K562 (cell line): Measurements from ENCODE around the gene NCAPD2. TPM values are rescaled to one million over a fixed set of nuclear protein-coding genes. Genes with fewer than 3 reads are reported as not detected.

ENCODE experiments used
- ATAC-seq: fragments of 200-7000 bp; cut with Tn5 transposase; 3 replicates; pipeline ENCODE4 v1.9.1; 2020; ENCODE audit warnings: moderate library complexity
- BruUV-seq: library from RNA; stranded (reverse); fragments of 400-500 nt; replicated peaks from 2 replicates; lab custom pipeline; 2021; lab: Mats Ljungman, UMichigan
- CTCF ChIA-PET: fragments of 300-600 bp; formaldehyde crosslinking; extraction: SDS; loops from one replicate; lab custom pipeline; 2021; ENCODE audit warnings: low intra/inter-chr PET ratio; lab: Yijun Ruan, JAX
- POLR2A ChIA-PET: fragments of 300-600, 350-650 bp; sonication (Branson Sonifier 250); formaldehyde crosslinking; extraction: SDS; loops from one replicate; lab custom pipeline; 2021; ENCODE audit warnings: antibody characterized with exemption, inconsistent platforms; lab: Yijun Ruan, JAX
- DNase-seq, 4 experiments: peaks; one replicate each; pipeline versions ENCODE4 v3.0.0 to v3.0.0-alpha.2; 2011 to 2018; ENCODE audit warnings: low spot score in 3 of 4, mixed read lengths in 3 of 4; ENCODE audit errors: extremely low read depth in 1 of 4
- FAIRE-seq: peaks from 2 replicates; lab custom pipeline; 2011; peaks lifted over from hg19 to GRCh38; lab: Jason Lieb, UNC
- H2AFZ ChIP-seq: 2 replicates; pipeline ENCODE4 v1.6.0; 2011; ENCODE audit warnings: low read depth, low read length, control low read depth, inconsistent platforms
- H3K27ac ChIP-seq: fragments of 200-600 bp; 3 replicates; pipeline ENCODE4 v1.8.0; 2011; ENCODE audit warnings: low read depth, mild to moderate bottlenecking, control low read depth, inconsistent platforms, low read length, moderate library complexity, mixed read lengths; ENCODE audit errors: extremely low read depth
- H3K27me3 ChIP-seq, 2 experiments: fragments of 300-600 bp in 1 of 2; 2 replicates in 1 of 2; 3 replicates in 1 of 2; pipeline versions ENCODE4 v1.6.0 to v1.8.0; 2011; ENCODE audit warnings: inconsistent platforms in 2 of 2, low read length in 2 of 2, mild to moderate bottlenecking in 1 of 2, mixed read lengths in 1 of 2, moderate library complexity in 1 of 2; ENCODE audit not compliant: control insufficient read depth in 2 of 2, insufficient read depth in 2 of 2
- H3K36me3 ChIP-seq: fragments of 300-600 bp; 3 replicates; pipeline ENCODE4 v1.8.0; 2011; ENCODE audit warnings: mild to moderate bottlenecking, low read length, inconsistent platforms; ENCODE audit not compliant: control insufficient read depth, insufficient read depth
- H3K4me1 ChIP-seq, 2 experiments: fragments of 200-600 bp in 1 of 2; replicated peaks in 1 of 2; 2 replicates in 1 of 2; 3 replicates in 1 of 2; pipeline versions ENCODE4 v1.5.1 to v1.8.0; 2011; ENCODE audit warnings: inconsistent platforms in 2 of 2, low read length in 2 of 2, mild to moderate bottlenecking in 1 of 2, mixed read lengths in 1 of 2, moderate library complexity in 1 of 2; ENCODE audit not compliant: control insufficient read depth in 2 of 2, insufficient read depth in 2 of 2
- H3K4me2 ChIP-seq: 2 replicates; pipeline ENCODE4 v1.6.1; 2011; ENCODE audit warnings: low read length, control low read depth, inconsistent platforms, mixed read lengths; ENCODE audit not compliant: insufficient read depth
- H3K4me3 ChIP-seq: fragments of 200-600 bp; sonication (generic), shearing (Covaris generic); 2 replicates; pipeline ENCODE4 v1.5.1; 2016; ENCODE audit warnings: control low read depth, inconsistent platforms
- H3K79me2 ChIP-seq: fragments of 200-600 bp; 3 replicates; pipeline ENCODE4 v1.8.0; 2011; ENCODE audit warnings: low read length, inconsistent platforms; ENCODE audit not compliant: control insufficient read depth, insufficient read depth
- H3K9ac ChIP-seq, 2 experiments: 2 replicates each; pipeline versions ENCODE4 v1.6.0 to v1.6.1; 2011; ENCODE audit warnings: low read depth in 2 of 2, low read length in 2 of 2, control low read depth in 1 of 2, inconsistent platforms in 1 of 2, mild to moderate bottlenecking in 1 of 2, mixed read lengths in 1 of 2; ENCODE audit not compliant: insufficient read depth in 1 of 2
- H3K9me1 ChIP-seq: one replicate; pipeline ENCODE4 v1.6.0; 2011; ENCODE audit warnings: inconsistent platforms, mild to moderate bottlenecking, low read length, moderate library complexity; ENCODE audit not compliant: control insufficient read depth, insufficient read depth
- H3K9me3 ChIP-seq: replicated peaks from 2 replicates; pipeline ENCODE4 v1.5.1; 2011; ENCODE audit warnings: low read depth, low read length, inconsistent platforms; ENCODE audit not compliant: control insufficient read depth, insufficient read depth
- H4K20me1 ChIP-seq: replicated peaks from 2 replicates; pipeline ENCODE4 v1.6.1; 2011; ENCODE audit warnings: low read length, inconsistent platforms, mixed read lengths; ENCODE audit not compliant: control insufficient read depth, insufficient read depth
- FOXP4 ChIP-seq: sonication (generic); formaldehyde crosslinking; IDR thresholded peaks from 2 replicates; pipeline ENCODE4 v1.8.0; 2022; ENCODE audit warnings: mild to moderate bottlenecking, missing genetic modification reagents, borderline replicate concordance
- HDAC8 ChIP-seq: fragments of 450-650 bp; IDR thresholded peaks from 2 replicates; pipeline ENCODE4 v1.6.1; 2016; ENCODE audit warnings: mild to moderate bottlenecking, missing genetic modification characterization, moderate library complexity, missing compliant biosample characterization
- RBM22 ChIP-seq: fragments of 200-400 bp; formaldehyde crosslinking; IDR thresholded peaks from 2 replicates; pipeline ENCODE4 v1.6.1; 2018; ENCODE audit warnings: low read length, low read depth; ENCODE audit not compliant: poor library complexity, severe bottlenecking
- WGBS: fragments of 100-300 bp; shearing (Covaris generic); methylation state at CpG from one replicate; pipeline ENCODE4 v1.1.6; 2016; ENCODE audit warnings: low coverage, mixed read lengths; ENCODE audit not compliant: insufficient coverage; ENCODE audit errors: missing lambda C conversion rate; 5-methylcytosine and 5-hydroxymethylcytosine counted together
- in situ Hi-C: fragments of 300-500 bp; cut with MboI; formaldehyde crosslinking; loops from 4 replicates; pipeline ENCODE4 v1.15.0; 2018; ENCODE audit warnings: inconsistent platforms, mixed read lengths
- intact Hi-C: fragments of 100-400 bp; cut with micrococcal nuclease; formaldehyde crosslinking; loops from 2 replicates; pipeline ENCODE4 v1.14.2; 2022
- polyA plus RNA-seq, 8 experiments: library from polyadenylated mRNA; depleted of rRNA in 4 of 8; stranded (reverse) in 5 of 8; unstranded in 3 of 8; fragments of >200 nt; fragmentation: Nextera tagmentation in 2 of 8; fragmentation: Illumina TruSeq in 1 of 8; extraction: Ambion mirVana in 2 of 8; extraction: Trizol in 1 of 8; gene quantifications; 2 replicates each; pipeline versions ENCODE4 v1.2.1 to v1.2.3, GENCODE V29; 2011 to 2014; ENCODE audit warnings: inconsistent platforms in 1 of 8, missing spikeins in 1 of 8
- total RNA-seq, 7 experiments: library from RNA; depleted of rRNA in 6 of 7; stranded (reverse); fragments of >200 nt in 6 of 7; fragmentation: Illumina TruSeq in 2 of 7; extraction: Trizol in 2 of 7; gene quantifications; 2 replicates each; pipeline versions ENCODE4 v1.2.1 to v1.2.3, GENCODE V29; 2011 to 2021; ENCODE audit warnings: low replicate concordance in 1 of 7

The NCAPD2 gene
- total and polyA plus RNA-seq, 9 of the 15 experiments (the other 6 are each of a cell fraction or from before 2014, with no cell fraction given): 16.9 to 93.7 (median 68.3) TPM

DNA sequence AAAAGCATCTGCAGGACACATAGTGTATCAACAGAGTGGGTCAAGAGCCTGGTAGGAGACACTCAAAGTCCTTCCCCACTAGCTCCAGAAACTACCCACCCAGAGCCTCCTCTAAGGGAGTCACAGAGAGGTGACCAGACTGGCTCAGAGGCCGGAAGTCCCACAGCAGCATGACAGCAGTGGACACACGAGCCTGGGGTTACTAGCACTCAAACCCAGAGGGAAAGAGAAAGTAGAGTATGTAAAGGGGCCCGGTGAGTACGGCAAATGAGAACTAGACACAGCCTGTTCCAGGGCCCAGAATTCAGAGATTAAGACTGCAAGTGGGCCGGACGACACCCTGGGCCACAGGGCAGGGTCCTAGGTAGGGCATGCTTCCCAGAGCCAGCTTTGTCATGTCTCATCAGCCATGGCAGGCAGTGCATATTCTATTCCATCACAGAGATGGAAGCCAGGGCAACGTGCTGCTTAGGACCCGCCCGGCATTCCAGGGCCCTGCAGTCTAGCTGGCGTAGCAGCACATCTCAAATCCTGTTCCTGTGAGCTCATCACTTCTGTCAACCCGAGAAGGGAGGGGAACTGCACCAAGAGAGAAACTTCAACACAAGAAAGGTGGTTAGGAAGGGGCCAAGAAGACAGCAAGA, 57.7 kb downstream of the NCAPD2 start:
- Histone ChIP-seq H3K79me2 (no peaks in the 10 kb centered on the region), H3K9ac (no peak overlapping the region), H3K27ac (no peak overlapping the region), H3K9me3 (no peaks in the 10 kb centered on the region), H4K20me1 (no peaks in the 10 kb centered on the region), H3K9me1 (no peaks in the 10 kb centered on the region), H3K27me3 (no peaks in the 10 kb centered on the region), H2AFZ (no peak overlapping the region), H3K4me2 (no peak overlapping the region), H3K4me1 (peaks cover 17 to 54% of the 10 kb centered on the region in 2 experiments; a peak in 4 of 5 replicates), H3K4me3 (no peak overlapping the region), H3K36me3 (peaks cover 3% of the 10 kb centered on the region; the same call in 1 of the 3 replicates)
- ChIA-PET CTCF (no interaction called here), POLR2A (interaction anchor here (0.7 to 1.9 kb wide), 6 partner anchors 12 to 1085 kb away, joined by 3 to 9 read pairs (median 4); partner anchors contain the start of genes GAPDH and NOP2)
- in situ Hi-C loops (no loop called here), intact Hi-C loops (loop anchor here (5.0 to 10.0 kb wide), 2 partner anchors 136 to 273 kb away; partner anchors contain the start of genes GPR162, P3H3 and ZNF384)
- FAIRE-seq: no peak
- WGBS: 67% methylated on average over 10 of the region's 11 CpGs
- TF ChIP-seq RBM22 (no peak), FOXP4 (no peak), HDAC8 (tag) (no peak)
- DNase-seq: no peak
- no TSS peak for BruUV-seq
- ATAC-seq: no peak
